ENCODE measurements around the gene MTA3. TPM values are rescaled to one million over a fixed set of nuclear protein-coding genes. Genes with fewer than 3 reads are reported as not detected.

MTA3 gene
- total and polyA plus RNA-seq, 2 donors (not counting 1 experiment from before 2014, with no cell fraction given): 31.0 to 47.7 TPM

- Histone ChIP-seq H3K27me3 (ENCODE audit: control insufficient read depth, insufficient read depth, low read length) (no peaks in the 10 kb centered on the region), H3K79me2 (ENCODE audit: control insufficient read depth, insufficient read depth, low read length) (no peaks in the 10 kb centered on the region), H3K27ac (ENCODE audit: insufficient read depth, low read length) (no peak overlapping the region), H3K9ac (ENCODE audit: insufficient read depth, low read length) (no peak overlapping the region), H2AFZ (ENCODE audit: low read length) (no peak overlapping the region), H3K4me1 (ENCODE audit: control insufficient read depth, extremely low read depth, insufficient read depth, low read length) (no peaks in the 10 kb centered on the region), H3K9me3 (ENCODE audit: control insufficient read depth, insufficient read depth, low read depth, low read length) (no peaks in the 10 kb centered on the region), H3K4me2 (ENCODE audit: extremely low read depth, insufficient read depth, low read length) (no peak overlapping the region), H3K36me3 (ENCODE audit: control insufficient read depth, insufficient read depth, low read length) (no peaks in the 10 kb centered on the region), H3K4me3 (replicated peaks in 1 of 4; ENCODE audit: control extremely low read depth in 1 of 4, insufficient read depth in 1 of 4, low read depth in 3 of 4, low read length in 4 of 4) (no peak overlapping the region), H4K20me1 (ENCODE audit: control insufficient read depth, extremely low read depth, insufficient read depth, low read length) (no peaks in the 10 kb centered on the region)
- DNase-seq (ENCODE audit: low read depth in 2 of 2): no peak
- TF ChIP-seq EZH2 (IDR thresholded peaks at IDR 0.05; ENCODE audit: low read length, missing control alignments) (no peak), CTCF (conservative IDR thresholded peaks at IDR 0.05 in 1 of 2, IDR thresholded peaks at IDR 0.05 in 1 of 2; ENCODE audit: low read depth in 1 of 2, low read length in 2 of 2) (no peak)
Measured at GRCh38 chr2:42607101-42607637, 38.7 kb downstream of the MTA3 start.

GRCh38 chr2:42613281-42614064 lies 45.0 kb downstream of the MTA3 start:
- no peaks in the 10 kb centered on the region for H4K20me1 ChIP-seq (ENCODE audit: control insufficient read depth, extremely low read depth, insufficient read depth, low read length)
- no peaks in the 10 kb centered on the region for H3K27me3 ChIP-seq (ENCODE audit: control insufficient read depth, insufficient read depth, low read length)
- H2AFZ ChIP-seq (ENCODE audit: low read length): no peak overlapping the region
- H3K9me3 ChIP-seq (ENCODE audit: control insufficient read depth, insufficient read depth, low read depth, low read length): no peaks in the 10 kb centered on the region
- H3K9ac ChIP-seq (ENCODE audit: insufficient read depth, low read length): no peak overlapping the region
- no peaks in the 10 kb centered on the region for H3K79me2 ChIP-seq (ENCODE audit: control insufficient read depth, insufficient read depth, low read length)
- H3K27ac ChIP-seq (ENCODE audit: insufficient read depth, low read length): no peak overlapping the region
- TF ChIP-seq CTCF (conservative IDR thresholded peaks at IDR 0.05 in 1 of 2, IDR thresholded peaks at IDR 0.05 in 1 of 2; ENCODE audit: low read depth in 1 of 2, low read length in 2 of 2) (no peak), EZH2 (IDR thresholded peaks at IDR 0.05; ENCODE audit: low read length, missing control alignments) (no peak)
- no peak overlapping the region for H3K4me3 ChIP-seq (replicated peaks in 1 of 4; ENCODE audit: control extremely low read depth in 1 of 4, insufficient read depth in 1 of 4, low read depth in 3 of 4, low read length in 4 of 4)
- H3K4me1 ChIP-seq (ENCODE audit: control insufficient read depth, extremely low read depth, insufficient read depth, low read length): no peaks in the 10 kb centered on the region
- no peaks in the 10 kb centered on the region for H3K36me3 ChIP-seq (ENCODE audit: control insufficient read depth, insufficient read depth, low read length)
- peak in 1 of 2 donors; percentile 31 for DNase-seq (ENCODE audit: low read depth in 2 of 2)
- no peak overlapping the region for H3K4me2 ChIP-seq (ENCODE audit: extremely low read depth, insufficient read depth, low read length)

- DNase-seq (ENCODE audit: low read depth in 2 of 2): no peak
Measured at GRCh38 chr2:42614838-42615237, 46.4 kb downstream of the MTA3 start.

More at GRCh38 chr2:42614838-42615237, 46.4 kb downstream of the MTA3 start:
- no peak overlapping the region for H3K4me3 ChIP-seq (replicated peaks in 1 of 4; ENCODE audit: control extremely low read depth in 1 of 4, insufficient read depth in 1 of 4, low read depth in 3 of 4, low read length in 4 of 4)
- H3K27me3 ChIP-seq (ENCODE audit: control insufficient read depth, insufficient read depth, low read length): no peaks in the 10 kb centered on the region
- no peak overlapping the region for H3K27ac ChIP-seq (ENCODE audit: insufficient read depth, low read length)
- H3K4me2 ChIP-seq (ENCODE audit: extremely low read depth, insufficient read depth, low read length): no peak overlapping the region
- H3K9me3 ChIP-seq (ENCODE audit: control insufficient read depth, insufficient read depth, low read depth, low read length): no peaks in the 10 kb centered on the region
- no peaks in the 10 kb centered on the region for H3K79me2 ChIP-seq (ENCODE audit: control insufficient read depth, insufficient read depth, low read length)
- no peaks in the 10 kb centered on the region for H3K36me3 ChIP-seq (ENCODE audit: control insufficient read depth, insufficient read depth, low read length)
- H4K20me1 ChIP-seq (ENCODE audit: control insufficient read depth, extremely low read depth, insufficient read depth, low read length): peaks cover 2% of the 10 kb centered on the region
- H3K4me1 ChIP-seq (ENCODE audit: control insufficient read depth, extremely low read depth, insufficient read depth, low read length): peaks cover 10% of the 10 kb centered on the region
- no peak overlapping the region for H3K9ac ChIP-seq (ENCODE audit: insufficient read depth, low read length)
- no peak for TF ChIP-seq CTCF (conservative IDR thresholded peaks at IDR 0.05 in 1 of 2, IDR thresholded peaks at IDR 0.05 in 1 of 2; ENCODE audit: low read depth in 1 of 2, low read length in 2 of 2)
- TF ChIP-seq EZH2 (IDR thresholded peaks at IDR 0.05; ENCODE audit: low read length, missing control alignments): no peak
- H2AFZ ChIP-seq (ENCODE audit: low read length): no peak overlapping the region

All from fibroblast of lung (primary cell).